ENCODE results near the gene ACP5. TPM values are rescaled to one million over a fixed set of nuclear protein-coding genes. Genes with fewer than 3 reads are reported as not detected.

Gene ACP5
- total RNA-seq, 1 donor from 2014 or later: 0.95 TPM

DNA sequence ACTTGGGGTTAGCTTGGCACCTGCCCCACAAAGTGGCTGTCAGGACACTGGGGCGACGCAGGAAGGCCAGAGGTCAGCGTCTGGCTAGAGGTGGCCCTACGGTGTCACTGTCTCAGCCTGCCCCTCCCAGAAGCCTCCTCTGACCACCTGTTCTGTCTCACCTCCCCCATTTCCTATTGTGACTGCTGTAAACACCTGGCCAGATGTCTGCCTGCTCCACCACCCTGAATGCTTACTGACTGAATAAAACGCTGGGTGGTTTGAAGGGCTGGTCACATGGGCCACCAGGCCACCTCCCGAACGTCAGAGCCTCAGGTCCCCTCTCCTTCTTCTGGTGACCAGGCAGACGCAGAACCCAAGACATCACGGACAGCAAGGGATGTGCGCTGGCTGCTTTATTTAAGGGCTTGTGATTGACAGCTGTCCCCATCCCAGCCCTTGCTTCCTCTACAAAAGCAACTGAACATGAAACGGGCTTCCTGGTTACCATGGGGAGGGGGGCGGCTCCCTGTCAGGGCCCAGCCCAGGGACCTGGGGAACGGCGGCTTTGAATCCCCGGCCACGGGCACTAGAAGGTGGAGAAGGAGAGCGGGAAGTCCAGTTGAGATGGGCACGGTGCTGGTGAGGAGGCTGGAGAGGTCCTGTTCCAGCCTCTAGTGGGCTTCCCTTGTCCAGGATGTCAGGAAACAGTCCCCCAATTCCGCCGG lies 24.6 kb downstream of the ACP5 start:
- no peak for DNase-seq (ENCODE audit: low spot score)
- H3K36me3 Mint-ChIP-seq (ENCODE audit: low read depth, unreplicated experiment): peaks cover 13% of the 10 kb centered on the region

DNA sequence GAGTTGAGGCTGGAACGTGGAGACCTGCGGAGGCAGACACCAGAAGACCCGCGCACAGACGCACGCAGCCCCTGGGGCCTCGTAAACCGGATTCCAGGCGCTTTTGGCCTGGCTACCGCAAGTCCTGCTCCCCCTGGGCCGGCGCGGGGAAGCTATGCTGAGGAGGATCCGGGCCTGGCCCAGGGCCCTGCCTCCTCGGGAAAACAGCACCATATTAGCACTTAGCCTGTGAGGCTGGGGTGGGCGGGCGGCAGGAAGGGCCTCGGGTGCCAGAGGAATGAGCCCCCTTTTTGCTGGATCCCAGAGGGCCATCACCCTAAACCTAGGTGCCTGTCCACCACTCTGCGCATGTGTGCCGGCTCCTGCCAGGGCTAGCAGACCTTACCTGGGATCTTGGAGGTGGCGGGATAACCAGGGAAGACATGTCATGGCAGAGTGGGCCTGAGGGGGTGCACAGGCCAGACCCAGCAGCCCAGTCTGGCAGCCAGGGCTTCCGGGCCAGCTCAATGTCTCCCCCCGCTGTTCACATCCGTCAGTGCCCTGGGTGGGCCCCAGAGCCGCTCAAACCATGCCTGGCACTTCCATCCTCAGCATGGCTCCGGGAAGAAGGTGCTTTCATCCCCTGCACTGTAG lies 25.7 kb downstream of the ACP5 start:
- TF ChIP-seq, protein P1, sequence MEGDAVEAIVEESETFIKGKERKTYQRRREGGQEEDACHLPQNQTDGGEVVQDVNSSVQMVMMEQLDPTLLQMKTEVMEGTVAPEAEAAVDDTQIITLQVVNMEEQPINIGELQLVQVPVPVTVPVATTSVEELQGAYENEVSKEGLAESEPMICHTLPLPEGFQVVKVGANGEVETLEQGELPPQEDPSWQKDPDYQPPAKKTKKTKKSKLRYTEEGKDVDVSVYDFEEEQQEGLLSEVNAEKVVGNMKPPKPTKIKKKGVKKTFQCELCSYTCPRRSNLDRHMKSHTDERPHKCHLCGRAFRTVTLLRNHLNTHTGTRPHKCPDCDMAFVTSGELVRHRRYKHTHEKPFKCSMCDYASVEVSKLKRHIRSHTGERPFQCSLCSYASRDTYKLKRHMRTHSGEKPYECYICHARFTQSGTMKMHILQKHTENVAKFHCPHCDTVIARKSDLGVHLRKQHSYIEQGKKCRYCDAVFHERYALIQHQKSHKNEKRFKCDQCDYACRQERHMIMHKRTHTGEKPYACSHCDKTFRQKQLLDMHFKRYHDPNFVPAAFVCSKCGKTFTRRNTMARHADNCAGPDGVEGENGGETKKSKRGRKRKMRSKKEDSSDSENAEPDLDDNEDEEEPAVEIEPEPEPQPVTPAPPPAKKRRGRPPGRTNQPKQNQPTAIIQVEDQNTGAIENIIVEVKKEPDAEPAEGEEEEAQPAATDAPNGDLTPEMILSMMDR (IDR thresholded peaks at IDR 0.05; ENCODE audit: unreplicated experiment): peak; percentile 19
- Mint-ChIP-seq H3K27ac (ENCODE audit: unreplicated experiment) (no peak overlapping the region), H3K4me3 (ENCODE audit: unreplicated experiment) (no peak overlapping the region), H3K9me3 (ENCODE audit: unreplicated experiment) (no peaks in the 10 kb centered on the region), H3K27me3 (ENCODE audit: unreplicated experiment) (peaks cover 3% of the 10 kb centered on the region), H3K4me1 (ENCODE audit: unreplicated experiment) (peaks cover 2% of the 10 kb centered on the region), H3K36me3 (ENCODE audit: low read depth, unreplicated experiment) (peaks cover 13% of the 10 kb centered on the region)
- peak; percentile 44 for DNase-seq (ENCODE audit: low spot score)

More for the DNA sequence above, 24.6 kb downstream of the ACP5 start:
- peaks cover 3% of the 10 kb centered on the region for H3K4me1 Mint-ChIP-seq (ENCODE audit: unreplicated experiment)
- no peak overlapping the region for H3K4me3 Mint-ChIP-seq (ENCODE audit: unreplicated experiment)
- H3K9me3 Mint-ChIP-seq (ENCODE audit: unreplicated experiment): no peaks in the 10 kb centered on the region
- TF ChIP-seq, protein P1 (IDR thresholded peaks at IDR 0.05; ENCODE audit: unreplicated experiment): no peak
- H3K27me3 Mint-ChIP-seq (ENCODE audit: unreplicated experiment): peaks cover 5% of the 10 kb centered on the region
- H3K27ac Mint-ChIP-seq (ENCODE audit: unreplicated experiment): no peak overlapping the region

- Mint-ChIP-seq H3K27me3 (ENCODE audit: unreplicated experiment) (no peaks in the 10 kb centered on the region), H3K4me3 (ENCODE audit: unreplicated experiment) (peak overlapping the region; percentile 63), H3K36me3 (ENCODE audit: low read depth, unreplicated experiment) (peaks cover 7% of the 10 kb centered on the region), H3K9me3 (ENCODE audit: unreplicated experiment) (no peaks in the 10 kb centered on the region), H3K4me1 (ENCODE audit: unreplicated experiment) (no peaks in the 10 kb centered on the region), H3K27ac (ENCODE audit: unreplicated experiment) (no peak overlapping the region)
- DNase-seq (ENCODE audit: low spot score): no peak
- TF ChIP-seq, protein P1 (IDR thresholded peaks at IDR 0.05; ENCODE audit: unreplicated experiment): no peak
Observed at GRCh38 chr19:11550265-11550664, 27.2 kb downstream of the ACP5 start.

- H3K9me3 Mint-ChIP-seq (ENCODE audit: unreplicated experiment): no peaks in the 10 kb centered on the region
- TF ChIP-seq, protein P1 (IDR thresholded peaks at IDR 0.05; ENCODE audit: unreplicated experiment): no peak
- H3K4me3 Mint-ChIP-seq (ENCODE audit: unreplicated experiment): no peak overlapping the region
- H3K36me3 Mint-ChIP-seq (ENCODE audit: low read depth, unreplicated experiment): peaks cover 6% of the 10 kb centered on the region
- no peak for DNase-seq (ENCODE audit: low spot score)
- H3K27me3 Mint-ChIP-seq (ENCODE audit: unreplicated experiment): no peaks in the 10 kb centered on the region
- no peaks in the 10 kb centered on the region for H3K4me1 Mint-ChIP-seq (ENCODE audit: unreplicated experiment)
- H3K27ac Mint-ChIP-seq (ENCODE audit: unreplicated experiment): no peak overlapping the region
Observed at GRCh38 chr19:11549386-11549953, 28.0 kb downstream of the ACP5 start.

Data from endothelial cell (in vitro differentiated cells).